ENCODE measurements around the gene PRRC2B.

GRCh38 chr9:131441441-131441840 is 47.6 kb downstream of the PRRC2B start:
- TF ChIP-seq, protein P1, sequence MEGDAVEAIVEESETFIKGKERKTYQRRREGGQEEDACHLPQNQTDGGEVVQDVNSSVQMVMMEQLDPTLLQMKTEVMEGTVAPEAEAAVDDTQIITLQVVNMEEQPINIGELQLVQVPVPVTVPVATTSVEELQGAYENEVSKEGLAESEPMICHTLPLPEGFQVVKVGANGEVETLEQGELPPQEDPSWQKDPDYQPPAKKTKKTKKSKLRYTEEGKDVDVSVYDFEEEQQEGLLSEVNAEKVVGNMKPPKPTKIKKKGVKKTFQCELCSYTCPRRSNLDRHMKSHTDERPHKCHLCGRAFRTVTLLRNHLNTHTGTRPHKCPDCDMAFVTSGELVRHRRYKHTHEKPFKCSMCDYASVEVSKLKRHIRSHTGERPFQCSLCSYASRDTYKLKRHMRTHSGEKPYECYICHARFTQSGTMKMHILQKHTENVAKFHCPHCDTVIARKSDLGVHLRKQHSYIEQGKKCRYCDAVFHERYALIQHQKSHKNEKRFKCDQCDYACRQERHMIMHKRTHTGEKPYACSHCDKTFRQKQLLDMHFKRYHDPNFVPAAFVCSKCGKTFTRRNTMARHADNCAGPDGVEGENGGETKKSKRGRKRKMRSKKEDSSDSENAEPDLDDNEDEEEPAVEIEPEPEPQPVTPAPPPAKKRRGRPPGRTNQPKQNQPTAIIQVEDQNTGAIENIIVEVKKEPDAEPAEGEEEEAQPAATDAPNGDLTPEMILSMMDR (IDR thresholded peaks at IDR 0.05; ENCODE audit: poor library complexity) = no peak
- TF ChIP-seq EZH2 (IDR thresholded peaks at IDR 0.05; ENCODE audit: borderline replicate concordance) = no peak
